ENCODE measurements around the gene EPS15.

Gene EPS15

GRCh38 chr1:51523931-51524330, 4.9 kb upstream of the EPS15 start:
- TF ChIP-seq CTCF (IDR thresholded peaks at IDR 0.05; ENCODE audit: low read depth, low read length): no peak
- DNase-seq (ENCODE audit: low read depth in 2 of 2): no peak
- no peak overlapping the region for H3K4me3 ChIP-seq (replicated peaks in 1 of 2; ENCODE audit: low read depth in 2 of 2, low read length in 2 of 2)

GRCh38 chr1:51520700-51521248, 1.7 kb upstream of the EPS15 start:
- no peak for DNase-seq (ENCODE audit: low read depth in 2 of 2)
- TF ChIP-seq CTCF (IDR thresholded peaks at IDR 0.05; ENCODE audit: low read depth, low read length): no peak
- no peak overlapping the region for H3K4me3 ChIP-seq (replicated peaks in 1 of 2; ENCODE audit: low read depth in 2 of 2, low read length in 2 of 2)

- peak; percentile 62 to 78 for DNase-seq (ENCODE audit: low read depth in 2 of 2)
- no peak for TF ChIP-seq CTCF (IDR thresholded peaks at IDR 0.05; ENCODE audit: low read depth, low read length)
- no peak overlapping the region for H3K4me3 ChIP-seq (replicated peaks in 1 of 2; ENCODE audit: low read depth in 2 of 2, low read length in 2 of 2)
Measured at GRCh38 chr1:51519865-51520699, 1.0 kb upstream of the EPS15 start.

GRCh38 chr1:51518586-51519047, 449 bp downstream of the EPS15 start:
- TF ChIP-seq CTCF (IDR thresholded peaks at IDR 0.05; ENCODE audit: low read depth, low read length): no peak
- peak overlapping the region; percentile 79 to 81 for H3K4me3 ChIP-seq (replicated peaks in 1 of 2; ENCODE audit: low read depth in 2 of 2, low read length in 2 of 2)
- peak; percentile 25 to 26 for DNase-seq (ENCODE audit: low read depth in 2 of 2)

GRCh38 chr1:51518033-51518585, 957 bp downstream of the EPS15 start:
- no peak for TF ChIP-seq CTCF (IDR thresholded peaks at IDR 0.05; ENCODE audit: low read depth, low read length)
- peak overlapping the region; percentile 79 to 81 for H3K4me3 ChIP-seq (replicated peaks in 1 of 2; ENCODE audit: low read depth in 2 of 2, low read length in 2 of 2)
- DNase-seq (ENCODE audit: low read depth in 2 of 2): peak in 1 of 2 donors; percentile 42

- H3K4me3 ChIP-seq (replicated peaks in 1 of 2; ENCODE audit: low read depth in 2 of 2, low read length in 2 of 2): peak overlapping the region; percentile 79 to 81
- peak; percentile 41 to 59 for DNase-seq (ENCODE audit: low read depth in 2 of 2)
- no peak for TF ChIP-seq CTCF (IDR thresholded peaks at IDR 0.05; ENCODE audit: low read depth, low read length)
Measured at GRCh38 chr1:51517361-51518032, 1.6 kb downstream of the EPS15 start.
